Measurements from ENCODE around the gene DENND1B. TPM values are rescaled to one million over a fixed set of nuclear protein-coding genes. Genes with fewer than 3 reads are reported as not detected.

The DENND1B gene
- total and polyA plus RNA-seq, 2 experiments from 2014 or later: 3.7 to 18.6 TPM

DNA sequence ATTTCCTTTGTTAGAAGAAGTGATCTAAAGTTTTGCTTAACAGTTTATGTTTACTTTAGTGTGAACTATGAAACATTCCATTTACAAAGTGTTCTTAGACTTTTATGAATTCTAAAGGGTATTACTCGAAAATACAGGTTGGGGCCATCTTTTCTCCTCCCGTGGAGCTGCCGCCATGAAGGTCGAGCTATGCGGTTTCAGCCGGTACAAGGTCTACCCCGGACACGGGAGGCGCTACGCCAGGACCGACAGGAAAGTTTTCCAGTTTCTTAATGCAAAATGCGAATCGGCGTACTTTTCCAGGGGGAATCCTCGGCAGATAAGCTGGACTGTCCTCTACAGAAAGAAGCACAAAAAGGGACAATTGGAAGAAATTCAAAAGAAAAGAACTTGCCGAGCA lies 39.8 kb downstream of the DENND1B start:
- Histone ChIP-seq H3K27ac (no peak overlapping the region), H3K27me3 (no peaks in the 10 kb centered on the region), H3K9me3 (ENCODE audit: low read depth) (no peaks in the 10 kb centered on the region), H3K4me2 (no peak overlapping the region), H3K36me3 (replicated peaks; ENCODE audit: insufficient read depth, low read depth) (no peaks in the 10 kb centered on the region), H3K4me3 (no peak overlapping the region), H3K4me1 (ENCODE audit: insufficient read depth) (no peaks in the 10 kb centered on the region), H3K79me2 (peaks cover 49% of the 10 kb centered on the region), H3K9me2 (replicated peaks; ENCODE audit: insufficient read depth) (no peaks in the 10 kb centered on the region), H4K20me1 (ENCODE audit: insufficient read depth, poor library complexity, severe bottlenecking) (no peaks in the 10 kb centered on the region), H2AFZ (no peak overlapping the region)
- DNase-seq (ENCODE audit: low spot score): no peak
- TF ChIP-seq EZH2phosphoT487 (IDR thresholded peaks at IDR 0.05; ENCODE audit: low read depth, severe bottlenecking, unreplicated experiment) (no peak), EZH2 (IDR thresholded peaks at IDR 0.05; ENCODE audit: borderline replicate concordance) (no peak)
- TF ChIP-seq, protein P1, sequence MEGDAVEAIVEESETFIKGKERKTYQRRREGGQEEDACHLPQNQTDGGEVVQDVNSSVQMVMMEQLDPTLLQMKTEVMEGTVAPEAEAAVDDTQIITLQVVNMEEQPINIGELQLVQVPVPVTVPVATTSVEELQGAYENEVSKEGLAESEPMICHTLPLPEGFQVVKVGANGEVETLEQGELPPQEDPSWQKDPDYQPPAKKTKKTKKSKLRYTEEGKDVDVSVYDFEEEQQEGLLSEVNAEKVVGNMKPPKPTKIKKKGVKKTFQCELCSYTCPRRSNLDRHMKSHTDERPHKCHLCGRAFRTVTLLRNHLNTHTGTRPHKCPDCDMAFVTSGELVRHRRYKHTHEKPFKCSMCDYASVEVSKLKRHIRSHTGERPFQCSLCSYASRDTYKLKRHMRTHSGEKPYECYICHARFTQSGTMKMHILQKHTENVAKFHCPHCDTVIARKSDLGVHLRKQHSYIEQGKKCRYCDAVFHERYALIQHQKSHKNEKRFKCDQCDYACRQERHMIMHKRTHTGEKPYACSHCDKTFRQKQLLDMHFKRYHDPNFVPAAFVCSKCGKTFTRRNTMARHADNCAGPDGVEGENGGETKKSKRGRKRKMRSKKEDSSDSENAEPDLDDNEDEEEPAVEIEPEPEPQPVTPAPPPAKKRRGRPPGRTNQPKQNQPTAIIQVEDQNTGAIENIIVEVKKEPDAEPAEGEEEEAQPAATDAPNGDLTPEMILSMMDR (IDR thresholded peaks at IDR 0.05; ENCODE audit: poor library complexity): no peak
- WGBS (ENCODE audit: low lambda C conversion rate, missing lambda C conversion rate): 95% methylated on average over 16 of the region's 16 CpGs

- H3K4me3 ChIP-seq: no peak overlapping the region
- H4K20me1 ChIP-seq (ENCODE audit: insufficient read depth, poor library complexity, severe bottlenecking): no peaks in the 10 kb centered on the region
- DNase-seq (ENCODE audit: low spot score): no peak
- peaks cover 33% of the 10 kb centered on the region for H3K79me2 ChIP-seq
- H3K36me3 ChIP-seq (replicated peaks; ENCODE audit: insufficient read depth, low read depth): no peaks in the 10 kb centered on the region
- H3K9me3 ChIP-seq (ENCODE audit: low read depth): no peaks in the 10 kb centered on the region
- no peak for TF ChIP-seq EZH2phosphoT487 (IDR thresholded peaks at IDR 0.05; ENCODE audit: low read depth, severe bottlenecking, unreplicated experiment)
- TF ChIP-seq, protein P1 (IDR thresholded peaks at IDR 0.05; ENCODE audit: poor library complexity): no peak
- TF ChIP-seq EZH2 (IDR thresholded peaks at IDR 0.05; ENCODE audit: borderline replicate concordance): no peak
- H3K27me3 ChIP-seq: no peaks in the 10 kb centered on the region
- WGBS (ENCODE audit: low lambda C conversion rate, missing lambda C conversion rate): 56% methylated on average over 5 of the region's 5 CpGs
- H3K4me1 ChIP-seq (ENCODE audit: insufficient read depth): no peaks in the 10 kb centered on the region
- no peak overlapping the region for H3K4me2 ChIP-seq
- H3K9me2 ChIP-seq (replicated peaks; ENCODE audit: insufficient read depth): no peaks in the 10 kb centered on the region
- H2AFZ ChIP-seq: no peak overlapping the region
- H3K27ac ChIP-seq: no peak overlapping the region
Observed at GRCh38 chr1:197733324-197733723, 42.0 kb downstream of the DENND1B start.

DNA sequence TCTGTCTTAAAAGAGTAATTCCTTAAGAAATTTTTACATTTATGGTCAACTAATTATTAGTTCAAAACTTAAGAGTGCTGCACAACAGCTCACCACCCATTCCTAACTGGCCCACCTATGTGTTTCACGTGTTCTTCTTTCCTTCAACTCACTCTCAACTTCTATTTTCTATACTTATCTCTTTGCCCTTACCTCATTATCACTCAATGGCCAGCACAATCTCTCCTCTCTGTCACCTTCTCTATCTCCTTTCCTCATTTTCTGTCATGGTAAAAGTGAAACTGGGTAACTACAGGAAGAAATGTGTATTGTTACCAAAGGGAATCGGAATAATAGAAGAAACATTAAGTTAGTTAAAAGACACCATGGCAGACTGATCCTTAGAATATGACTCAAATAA lies 43.1 kb downstream of the DENND1B start:
- WGBS (ENCODE audit: low lambda C conversion rate, missing lambda C conversion rate): 98% methylated on average over 2 of the region's 2 CpGs
- peaks cover 24% of the 10 kb centered on the region for H3K79me2 ChIP-seq
- no peak overlapping the region for H2AFZ ChIP-seq
- H3K4me2 ChIP-seq: no peak overlapping the region
- no peaks in the 10 kb centered on the region for H3K4me1 ChIP-seq (ENCODE audit: insufficient read depth)
- no peak for DNase-seq (ENCODE audit: low spot score)
- no peaks in the 10 kb centered on the region for H3K9me3 ChIP-seq (ENCODE audit: low read depth)
- H3K4me3 ChIP-seq: no peak overlapping the region
- no peaks in the 10 kb centered on the region for H4K20me1 ChIP-seq (ENCODE audit: insufficient read depth, poor library complexity, severe bottlenecking)
- TF ChIP-seq EZH2 (IDR thresholded peaks at IDR 0.05; ENCODE audit: borderline replicate concordance) (no peak), EZH2phosphoT487 (IDR thresholded peaks at IDR 0.05; ENCODE audit: low read depth, severe bottlenecking, unreplicated experiment) (no peak)
- TF ChIP-seq, protein P1 (IDR thresholded peaks at IDR 0.05; ENCODE audit: poor library complexity): no peak
- no peaks in the 10 kb centered on the region for H3K36me3 ChIP-seq (replicated peaks; ENCODE audit: insufficient read depth, low read depth)
- H3K27ac ChIP-seq: no peak overlapping the region
- no peaks in the 10 kb centered on the region for H3K9me2 ChIP-seq (replicated peaks; ENCODE audit: insufficient read depth)
- no peaks in the 10 kb centered on the region for H3K27me3 ChIP-seq

DNA sequence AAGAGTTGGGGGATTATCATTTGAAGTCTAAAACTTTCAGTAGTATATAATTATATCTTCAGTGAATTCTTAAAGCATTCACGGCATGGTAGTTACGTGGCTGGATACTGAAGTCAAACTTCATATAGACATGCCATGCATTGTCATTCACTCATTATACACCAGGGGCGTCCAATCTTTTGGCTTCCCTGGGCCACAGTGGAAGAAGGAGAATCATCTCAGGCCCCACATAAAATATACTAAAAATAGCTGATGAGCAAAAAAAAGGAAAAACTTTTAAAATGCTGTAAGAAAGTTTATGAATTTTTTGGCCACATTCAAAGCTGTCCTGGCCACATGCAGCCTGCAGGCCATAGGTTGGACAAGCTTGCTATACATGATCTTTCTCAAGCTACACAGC lies 43.8 kb downstream of the DENND1B start:
- WGBS (ENCODE audit: low lambda C conversion rate, missing lambda C conversion rate): 95% methylated on average over 3 of the region's 3 CpGs
- Histone ChIP-seq H3K79me2 (peaks cover 24% of the 10 kb centered on the region), H3K4me3 (no peak overlapping the region), H3K9me2 (replicated peaks; ENCODE audit: insufficient read depth) (no peaks in the 10 kb centered on the region), H3K27ac (no peak overlapping the region), H2AFZ (no peak overlapping the region), H3K36me3 (replicated peaks; ENCODE audit: insufficient read depth, low read depth) (no peaks in the 10 kb centered on the region), H4K20me1 (ENCODE audit: insufficient read depth, poor library complexity, severe bottlenecking) (no peaks in the 10 kb centered on the region), H3K9me3 (ENCODE audit: low read depth) (peaks cover 4% of the 10 kb centered on the region), H3K27me3 (no peaks in the 10 kb centered on the region), H3K4me1 (ENCODE audit: insufficient read depth) (no peaks in the 10 kb centered on the region), H3K4me2 (no peak overlapping the region)
- DNase-seq (ENCODE audit: low spot score): no peak
- TF ChIP-seq, protein P1 (IDR thresholded peaks at IDR 0.05; ENCODE audit: poor library complexity): no peak
- TF ChIP-seq EZH2 (IDR thresholded peaks at IDR 0.05; ENCODE audit: borderline replicate concordance): no peak
- no peak for TF ChIP-seq EZH2phosphoT487 (IDR thresholded peaks at IDR 0.05; ENCODE audit: low read depth, severe bottlenecking, unreplicated experiment)
